ES-I3 (cell line): ENCODE measurements around the gene PERCC1.
A peak's percentile ranks its signal among the peaks of the same experiment; 100 is the strongest.

Experiments
- H3K36me3 ChIP-seq: 2 replicates; pipeline ENCODE4 v1.6.1; 2013; ENCODE audit warnings: mild to moderate bottlenecking, low read length, control low read depth, moderate library complexity; ENCODE audit not compliant: insufficient read depth
- H3K4me1 ChIP-seq: 2 replicates; pipeline ENCODE4 v1.6.1; 2013; ENCODE audit warnings: mild to moderate bottlenecking, control low read depth, low read length; ENCODE audit not compliant: insufficient read depth
- H3K9ac ChIP-seq: 2 replicates; pipeline ENCODE4 v1.6.1; 2013; ENCODE audit warnings: low read depth, mild to moderate bottlenecking, low read length, moderate library complexity
- H3K9me3 ChIP-seq: 2 replicates; pipeline ENCODE4 v1.6.1; 2013; ENCODE audit warnings: mild to moderate bottlenecking, low read length, moderate library complexity; ENCODE audit not compliant: control insufficient read depth, insufficient read depth

PERCC1 gene

DNA sequence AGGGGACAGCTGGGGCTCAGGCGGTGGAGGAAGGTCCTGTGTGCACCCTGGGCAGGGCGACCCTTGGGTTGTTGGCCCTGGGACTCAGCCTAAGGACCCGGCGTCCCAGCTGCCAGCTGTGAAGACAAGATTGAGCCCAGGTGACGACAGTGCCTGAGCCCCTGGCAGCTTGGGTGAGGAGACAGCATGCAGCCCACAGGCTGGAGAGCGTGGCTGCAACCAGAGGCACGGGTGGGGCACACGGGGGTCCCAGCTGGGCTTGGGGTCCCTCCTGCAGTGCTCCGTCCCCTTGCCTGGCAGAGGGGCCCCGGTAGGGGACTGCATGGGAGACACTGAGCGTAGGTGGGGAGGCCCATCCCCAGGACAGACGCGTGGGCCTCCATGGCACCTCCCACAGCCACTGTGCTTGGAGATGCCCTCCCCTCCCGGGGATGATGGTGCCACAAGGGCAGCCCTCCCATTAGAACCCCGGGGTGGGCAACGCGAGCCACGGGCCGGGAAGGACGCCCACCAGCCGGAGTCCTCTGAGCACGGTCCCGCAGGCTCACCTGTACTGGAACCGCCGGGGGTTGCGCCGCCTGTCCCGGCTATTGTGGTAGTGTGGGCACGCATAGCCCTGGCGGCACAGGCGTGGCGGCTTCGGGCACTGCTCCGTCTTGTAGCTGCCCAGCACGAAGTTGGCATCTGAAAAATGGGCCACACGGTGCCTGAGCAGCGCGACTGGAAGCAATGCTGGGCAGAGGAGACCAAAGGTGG, 31.9 kb upstream of the PERCC1 start:
- H3K36me3 ChIP-seq: no peaks in the 10 kb centered on the region
- H3K9me3 ChIP-seq: no peaks in the 10 kb centered on the region
- no peak overlapping the region for H3K9ac ChIP-seq
- H3K4me1 ChIP-seq: no peaks in the 10 kb centered on the region

DNA sequence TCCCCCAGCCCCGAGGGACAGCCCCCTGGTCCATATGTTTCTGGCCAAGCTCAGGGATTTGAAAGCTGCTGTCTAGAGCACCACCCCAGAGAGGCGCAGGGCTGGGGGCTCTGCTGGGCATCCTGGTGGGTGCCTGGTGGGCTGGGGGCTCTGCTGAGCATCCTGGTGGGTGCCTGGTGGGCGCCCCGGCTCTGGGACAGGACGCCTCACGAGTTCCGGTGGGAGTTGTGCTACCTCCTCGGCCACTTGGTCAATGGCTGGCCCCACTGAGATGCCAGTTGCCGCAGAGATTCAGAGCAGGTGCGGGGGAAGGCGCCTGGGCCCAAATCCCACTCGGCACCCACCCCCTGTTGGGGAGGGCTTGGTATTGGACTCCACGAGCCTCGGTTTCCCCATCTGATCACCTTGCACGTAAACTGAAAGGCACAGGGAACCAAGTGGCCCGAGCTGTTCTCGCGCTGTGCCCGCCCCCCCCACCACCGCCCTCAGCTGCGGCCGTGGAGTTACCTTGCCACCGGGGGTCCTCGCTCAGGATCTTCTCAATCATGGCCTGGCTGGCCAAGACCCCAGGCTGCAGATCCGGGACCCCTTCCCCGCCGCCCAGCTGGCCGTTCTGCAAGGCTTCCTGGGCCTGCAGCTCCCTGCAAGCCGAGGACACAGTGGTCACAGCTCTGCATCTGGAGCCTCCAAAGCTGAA, 29.7 kb upstream of the PERCC1 start:
- H3K9ac ChIP-seq: no peak overlapping the region
- no peaks in the 10 kb centered on the region for H3K36me3 ChIP-seq

DNA sequence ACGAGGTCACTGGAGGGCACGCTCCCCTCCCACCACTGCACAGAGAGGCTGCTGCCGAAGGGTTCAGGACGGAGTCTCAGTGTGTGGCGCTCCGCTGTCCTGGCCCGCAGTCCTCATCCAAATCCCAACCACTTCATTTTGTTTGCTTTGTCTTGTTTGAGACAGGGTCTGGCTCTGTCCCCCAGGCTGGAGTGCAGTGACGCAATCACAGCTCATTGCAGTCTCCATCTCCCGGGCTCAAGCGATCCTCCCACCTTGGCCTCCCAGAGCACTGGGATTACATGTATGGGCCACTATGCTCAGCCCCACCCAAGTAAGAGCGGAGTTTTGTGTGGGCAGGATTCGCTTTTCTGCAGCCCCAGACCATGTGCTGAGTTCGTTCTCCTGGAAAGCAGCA, 29.1 kb upstream of the PERCC1 start:
- Histone ChIP-seq H3K9ac (no peak overlapping the region), H3K36me3 (no peaks in the 10 kb centered on the region), H3K9me3 (no peaks in the 10 kb centered on the region), H3K4me1 (no peaks in the 10 kb centered on the region)

More for the DNA sequence above, 29.7 kb upstream of the PERCC1 start:
- Histone ChIP-seq H3K9me3 (no peaks in the 10 kb centered on the region), H3K4me1 (no peaks in the 10 kb centered on the region)

DNA sequence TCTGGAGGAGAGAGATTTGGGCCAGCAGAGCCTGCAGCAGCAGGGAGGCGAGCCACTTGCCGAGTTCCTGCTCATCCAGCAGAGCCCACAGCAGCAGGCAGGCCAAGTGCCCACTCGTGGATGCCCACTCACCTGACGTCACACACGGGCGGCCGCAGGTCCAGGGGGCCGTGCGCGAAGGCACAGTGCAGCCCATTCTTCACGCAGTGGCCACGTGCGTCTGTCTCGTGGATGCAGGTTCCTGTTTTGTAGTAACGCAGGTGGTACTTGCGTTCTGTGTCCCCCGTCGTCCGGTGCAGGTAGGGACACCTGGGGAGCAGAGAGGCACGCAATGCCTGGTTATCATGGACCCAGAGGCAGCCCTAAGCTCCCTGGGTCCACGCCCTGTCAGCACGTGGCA, 27.8 kb upstream of the PERCC1 start:
- Histone ChIP-seq H3K4me1 (no peaks in the 10 kb centered on the region), H3K36me3 (no peaks in the 10 kb centered on the region), H3K9ac (no peak overlapping the region), H3K9me3 (no peaks in the 10 kb centered on the region)

DNA sequence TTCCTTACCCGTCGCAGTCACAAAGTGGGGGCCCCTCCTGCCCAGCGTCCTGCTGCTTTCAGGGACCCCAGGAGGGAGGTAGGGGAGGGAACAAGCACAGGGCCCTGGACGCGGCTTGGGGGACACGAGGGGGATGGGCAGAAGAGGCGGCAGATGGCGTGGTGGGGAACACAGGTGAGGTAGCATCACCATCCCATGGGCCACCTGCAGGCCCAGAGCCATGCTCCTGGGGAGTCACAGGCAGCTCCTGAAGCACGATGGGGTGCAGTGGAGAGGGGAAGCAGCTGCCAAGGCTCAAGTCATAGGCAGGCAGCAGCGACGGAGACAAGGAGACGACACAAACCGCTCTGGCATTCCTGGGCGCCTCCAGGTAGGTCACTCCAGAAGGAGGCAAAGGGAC, 27.1 kb upstream of the PERCC1 start:
- Histone ChIP-seq H3K4me1 (no peaks in the 10 kb centered on the region), H3K9me3 (no peaks in the 10 kb centered on the region), H3K9ac (no peak overlapping the region), H3K36me3 (no peaks in the 10 kb centered on the region)

DNA sequence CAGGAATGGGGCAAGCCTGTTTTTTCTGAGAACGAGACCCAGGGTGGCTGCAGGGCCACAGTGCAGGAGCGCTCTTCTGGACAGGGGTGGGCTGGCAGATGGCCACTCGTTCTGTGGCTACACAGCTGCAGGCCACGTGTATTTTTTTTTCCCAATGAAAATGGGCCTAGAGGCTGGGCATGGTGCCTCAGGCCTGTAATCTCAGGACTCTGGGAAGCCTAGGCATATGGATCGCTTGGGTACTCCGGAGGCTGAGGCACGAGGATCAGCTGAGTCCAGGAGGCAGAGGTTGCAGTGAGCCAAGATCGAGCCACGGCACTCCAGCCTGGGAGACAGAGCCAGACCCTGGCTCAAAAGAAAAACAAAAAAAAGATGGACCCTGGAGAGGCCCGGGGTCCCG, 23.1 kb upstream of the PERCC1 start:
- Histone ChIP-seq H3K4me1 (no peaks in the 10 kb centered on the region), H3K9me3 (no peaks in the 10 kb centered on the region), H3K9ac (peak overlapping the region; percentile 61; the same call in 1 of the 2 replicates), H3K36me3 (no peaks in the 10 kb centered on the region)

DNA sequence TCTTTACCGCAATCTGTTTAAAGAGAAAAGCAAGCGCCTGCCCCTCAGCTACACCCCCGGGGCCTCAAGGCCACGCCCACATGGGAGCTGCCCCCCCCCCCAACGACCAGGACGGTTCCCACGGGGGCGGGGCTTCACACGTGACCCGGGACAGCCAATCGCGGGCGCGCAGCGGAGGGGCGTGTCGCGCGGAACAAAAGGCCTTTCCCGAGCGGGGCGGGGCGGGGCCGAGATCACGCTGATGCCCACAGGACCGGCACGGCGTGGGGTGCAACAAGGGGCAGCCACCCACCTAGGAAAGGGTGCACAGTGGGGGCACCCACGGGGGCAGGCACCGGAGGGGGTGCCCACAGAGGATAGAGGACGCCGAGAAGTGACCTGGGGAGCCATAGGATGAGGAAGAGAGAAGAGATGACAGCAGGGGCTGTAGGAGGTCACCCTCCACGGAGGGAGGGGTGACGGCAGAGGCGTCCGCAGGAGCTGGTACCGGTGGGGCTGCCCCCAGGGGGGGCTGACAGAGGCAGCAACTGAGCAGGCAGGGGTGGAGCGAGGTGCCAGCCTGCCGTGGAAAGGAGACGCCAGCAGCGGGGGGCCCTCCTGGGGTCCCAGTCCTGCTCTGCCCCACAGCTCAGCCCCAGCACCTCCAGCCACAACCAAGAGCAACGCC, 22.6 kb upstream of the PERCC1 start:
- H3K9ac ChIP-seq: peak overlapping the region; percentile 61; the same call in 1 of the 2 replicates
- H3K4me1 ChIP-seq: no peaks in the 10 kb centered on the region
- H3K36me3 ChIP-seq: no peaks in the 10 kb centered on the region
- H3K9me3 ChIP-seq: no peaks in the 10 kb centered on the region

DNA sequence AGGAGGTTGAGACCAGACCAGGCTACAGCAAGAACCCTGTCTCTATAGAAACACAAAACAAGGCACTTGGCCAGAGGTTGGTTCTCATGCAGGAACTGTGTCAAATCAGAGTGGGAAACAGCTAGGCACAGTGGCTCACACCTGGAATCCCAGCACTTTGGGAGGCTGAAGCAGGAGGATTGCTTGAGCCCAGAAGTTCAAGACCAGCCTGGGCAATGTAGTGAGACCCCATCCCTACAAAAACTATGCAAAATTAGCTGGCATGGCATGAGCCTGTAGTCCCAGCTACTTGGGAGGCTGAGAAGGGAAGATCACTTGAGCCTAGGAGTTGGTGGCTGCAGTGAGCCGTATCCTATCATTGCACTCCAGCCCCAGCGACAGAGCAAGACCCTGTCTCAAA, 18.0 kb upstream of the PERCC1 start:
- no peak overlapping the region for H3K9ac ChIP-seq
- H3K9me3 ChIP-seq: no peaks in the 10 kb centered on the region
- H3K36me3 ChIP-seq: no peaks in the 10 kb centered on the region
- H3K4me1 ChIP-seq: no peaks in the 10 kb centered on the region

DNA sequence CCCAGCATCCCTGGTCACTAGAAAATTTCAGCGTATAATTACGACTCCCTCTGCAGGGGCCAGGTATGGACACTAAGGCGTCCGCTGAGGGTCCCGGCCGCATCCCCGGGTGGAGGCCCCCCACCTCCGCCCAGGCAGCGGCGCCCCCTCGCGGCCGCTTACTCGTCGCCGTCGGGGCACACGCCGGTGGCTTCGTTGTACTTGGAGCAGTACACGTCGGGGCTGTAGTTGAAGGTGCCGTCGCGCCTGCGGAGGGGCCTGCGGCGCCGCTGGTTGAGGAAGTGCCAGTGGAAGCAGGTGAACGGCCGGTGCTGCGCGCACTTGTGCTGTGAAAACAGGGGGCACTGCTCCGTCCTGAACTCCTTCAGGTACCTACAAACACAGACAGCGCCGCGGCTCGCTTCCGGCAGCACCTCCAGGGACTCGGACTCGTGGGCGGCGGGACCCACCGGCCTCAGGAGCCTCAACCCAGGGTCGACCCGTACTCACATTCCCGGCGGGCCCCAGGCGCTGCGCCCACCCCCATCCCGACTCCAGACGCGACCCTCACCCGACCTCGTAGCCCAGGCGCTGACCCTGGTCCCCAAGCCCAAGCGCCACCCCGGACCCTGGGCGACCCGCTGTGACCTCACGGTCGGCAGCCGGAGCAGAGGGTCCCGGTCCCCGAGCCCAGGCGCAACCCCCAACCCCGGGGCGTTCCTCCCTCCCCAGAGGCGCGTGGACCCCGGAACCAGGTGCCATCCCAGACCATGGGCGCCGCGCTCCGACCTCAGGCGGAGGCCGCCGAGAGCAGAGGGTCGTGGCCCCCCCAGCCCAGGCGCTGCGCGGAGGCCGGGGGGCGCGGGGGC, 17.0 kb upstream of the PERCC1 start:
- H3K4me1 ChIP-seq: no peaks in the 10 kb centered on the region
- H3K9me3 ChIP-seq: no peaks in the 10 kb centered on the region
- peak overlapping the region; percentile 60 for H3K9ac ChIP-seq
- no peaks in the 10 kb centered on the region for H3K36me3 ChIP-seq

DNA sequence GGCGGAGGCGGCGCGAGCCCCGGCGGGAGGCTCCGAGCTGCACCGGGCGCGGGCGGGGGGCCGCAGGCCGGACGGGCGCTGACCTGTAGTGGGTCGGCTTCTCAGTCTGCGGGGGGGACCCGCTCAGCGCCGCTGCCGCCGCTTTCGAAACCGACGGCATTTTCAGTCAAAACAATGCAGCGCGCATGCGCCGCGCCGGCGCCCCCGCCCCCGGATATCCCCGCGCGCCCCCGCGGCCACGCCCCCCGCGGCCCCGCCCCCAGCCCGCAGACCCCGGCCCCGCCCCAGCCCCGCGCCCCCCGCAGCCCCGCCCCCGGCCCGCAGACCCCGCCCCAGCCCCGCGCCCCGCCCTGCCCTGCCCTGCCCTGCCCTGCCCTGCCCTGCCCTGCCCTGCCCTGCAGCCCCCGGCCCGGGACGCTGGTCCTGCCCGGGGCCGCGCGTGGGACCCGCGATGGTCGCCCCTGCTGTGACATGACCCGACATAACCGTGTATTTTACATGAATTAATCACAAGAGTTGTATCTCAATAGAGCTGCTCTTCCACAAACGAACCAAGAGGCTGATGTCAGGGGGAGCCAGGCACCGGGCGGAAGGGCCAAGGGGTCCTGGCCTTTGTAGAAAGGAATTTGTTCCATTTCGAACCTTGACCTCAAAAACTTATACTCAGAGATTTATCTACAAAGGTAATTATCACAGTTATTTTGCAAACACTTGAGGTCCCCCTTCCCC, 16.2 kb upstream of the PERCC1 start, which contains the start of gene UNKL:
UNKL (minus strand) TSS at position 173 of the 729 bp plus-strand sequence; CDS start at position 160, 13 bp downstream.
- Histone ChIP-seq H3K36me3 (no peaks in the 10 kb centered on the region), H3K4me1 (no peaks in the 10 kb centered on the region), H3K9me3 (no peaks in the 10 kb centered on the region), H3K9ac (peak within 1 kb of the TSS; percentile 60)

DNA sequence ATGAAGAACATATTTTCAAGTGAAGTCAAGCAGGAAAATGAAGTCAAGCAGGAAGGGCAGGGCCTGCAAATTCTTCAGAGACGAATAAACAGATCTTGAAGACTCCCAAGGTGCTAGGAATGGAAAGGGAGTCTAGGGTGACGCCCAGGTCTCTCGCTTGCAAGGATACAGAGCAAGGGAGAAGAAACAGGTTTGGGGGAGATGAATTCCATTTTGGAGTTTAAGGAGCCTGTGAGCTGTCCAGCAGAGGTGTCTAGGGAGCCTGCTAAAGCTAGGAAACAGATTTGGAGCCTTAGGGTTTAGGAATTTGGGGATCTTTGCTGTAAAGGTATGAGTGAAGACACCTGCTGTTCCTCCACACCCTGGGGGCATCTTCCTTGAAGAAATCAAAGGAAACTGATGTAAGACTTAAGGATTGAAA, 14.3 kb upstream of the PERCC1 start:
- H3K36me3 ChIP-seq: no peaks in the 10 kb centered on the region
- no peak overlapping the region for H3K9ac ChIP-seq
- no peaks in the 10 kb centered on the region for H3K9me3 ChIP-seq
- H3K4me1 ChIP-seq: no peaks in the 10 kb centered on the region

DNA sequence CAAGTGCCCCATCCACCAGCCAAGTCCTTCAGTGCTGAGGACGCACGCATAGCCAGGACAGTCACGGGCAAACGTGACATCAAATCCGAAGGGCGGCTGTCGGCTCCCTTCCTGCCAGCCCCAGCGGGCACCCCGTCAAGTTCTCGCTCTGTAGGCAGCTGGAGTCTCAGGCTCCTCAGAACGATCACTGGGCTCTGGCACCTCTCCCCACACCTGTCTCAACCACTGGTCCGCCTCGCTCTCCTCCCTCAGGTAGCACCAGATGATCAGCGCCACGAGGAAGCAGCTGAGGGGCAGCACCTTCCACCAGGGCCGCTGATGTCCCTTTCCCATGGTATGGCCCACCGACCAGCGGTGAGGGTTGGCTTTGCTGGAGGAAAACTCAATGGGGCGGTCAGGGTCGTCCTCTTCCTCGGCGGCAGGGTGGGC, 10.8 kb upstream of the PERCC1 start:
- Histone ChIP-seq H3K9ac (peak overlapping the region; percentile 73), H3K36me3 (no peaks in the 10 kb centered on the region), H3K9me3 (no peaks in the 10 kb centered on the region), H3K4me1 (no peaks in the 10 kb centered on the region)

DNA sequence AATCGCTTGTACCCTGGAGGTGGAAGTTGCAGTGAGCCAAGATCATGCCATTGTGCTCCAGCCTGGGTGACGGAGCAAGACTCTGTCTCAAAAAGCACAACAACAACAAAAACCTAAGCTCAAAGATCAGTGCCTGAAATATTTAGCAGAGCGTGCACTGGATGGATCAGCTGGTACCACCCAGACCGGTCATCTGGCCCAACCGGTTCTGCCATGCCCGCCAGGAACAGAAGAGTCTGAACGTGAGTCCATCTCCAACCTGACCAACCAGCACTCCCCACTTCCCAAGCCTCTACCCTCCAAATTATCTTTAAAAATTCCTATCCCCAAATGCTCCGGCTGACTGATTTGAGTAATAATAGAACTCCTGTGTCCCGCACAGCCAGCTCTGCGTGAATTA, 8.8 kb upstream of the PERCC1 start:
- Histone ChIP-seq H3K4me1 (no peaks in the 10 kb centered on the region), H3K9ac (no peak overlapping the region), H3K9me3 (no peaks in the 10 kb centered on the region), H3K36me3 (no peaks in the 10 kb centered on the region)
